C4-2B (cell line): ENCODE measurements around the gene KSR2.

Source experiments
- H3K27ac ChIP-seq: fragments of 450-650 bp; 2 replicates; pipeline ENCODE4 v1.5.1; 2017
- CTCF ChIP-seq: fragments of 450-650 bp; conservative IDR thresholded peaks from 2 replicates; pipeline ENCODE4 v1.5.1; 2017; ENCODE audit warnings: mild to moderate bottlenecking
- ZFX ChIP-seq: fragments of 450-650 bp; IDR thresholded peaks from 2 replicates; pipeline ENCODE4 v1.6.1; 2017

Gene KSR2

GRCh38 chr12:117968826-117969659 lies at the start of gene KSR2:
KSR2 (minus strand) TSS chr12:117968990; CDS start chr12:117968255, 735 bp downstream.
- TF ChIP-seq CTCF (no peak), ZFX (0 out of 2 replicates have a peak, but pooled peaks have one; percentile 10)
- H3K27ac ChIP-seq: peak within 1 kb of the TSS; percentile 70

- no peak for TF ChIP-seq CTCF
- TF ChIP-seq ZFX: no peak
- H3K27ac ChIP-seq: peak overlapping the region; percentile 89; the same call in 1 of the 2 replicates
Measured at GRCh38 chr12:118017926-118018325, 49.1 kb upstream of the KSR2 start.

- peak within 1 kb of the TSS; percentile 89 for H3K27ac ChIP-seq
- TF ChIP-seq ZFX (peak; percentile 52; the same call in 1 of the 2 replicates), CTCF (no peak)
Measured at GRCh38 chr12:118016424-118017264, 47.9 kb upstream of the KSR2 start, which contains the start of gene RFC5. RFC5 (plus strand) TSS chr12:118016703; CDS start chr12:118016828, 125 bp downstream.

GRCh38 chr12:118015944-118016343 lies 47.2 kb upstream of the KSR2 start:
- no peak overlapping the region for H3K27ac ChIP-seq
- TF ChIP-seq CTCF: no peak

GRCh38 chr12:118015306-118015705 lies 46.5 kb upstream of the KSR2 start:
- TF ChIP-seq CTCF: no peak
- no peak for TF ChIP-seq ZFX
- no peak overlapping the region for H3K27ac ChIP-seq

- H3K27ac ChIP-seq: no peak overlapping the region
- TF ChIP-seq ZFX (no peak), CTCF (no peak)
Measured at GRCh38 chr12:118013283-118013682, 44.5 kb upstream of the KSR2 start.

GRCh38 chr12:118011961-118012360 lies 43.2 kb upstream of the KSR2 start:
- TF ChIP-seq CTCF (no peak), ZFX (no peak)
- no peak overlapping the region for H3K27ac ChIP-seq
